HG03520 (cell line): ENCODE measurements around the gene ACOXL.
A peak's percentile ranks its signal among the peaks of the same experiment; 100 is the strongest.
"Not testable (repeated sequence)": the region's sequence is repeated elsewhere in the genome, so short reads cannot be mapped to it uniquely, and the experiment has no call there.

Experiments
- ATAC-seq: cut with Tn5 transposase; IDR thresholded peaks from one replicate; pipeline ENCODE4 v1.9.1; 2021; ENCODE audit warnings: mild to moderate bottlenecking, moderate library complexity; ENCODE audit not compliant: unreplicated experiment

The ACOXL gene

DNA sequence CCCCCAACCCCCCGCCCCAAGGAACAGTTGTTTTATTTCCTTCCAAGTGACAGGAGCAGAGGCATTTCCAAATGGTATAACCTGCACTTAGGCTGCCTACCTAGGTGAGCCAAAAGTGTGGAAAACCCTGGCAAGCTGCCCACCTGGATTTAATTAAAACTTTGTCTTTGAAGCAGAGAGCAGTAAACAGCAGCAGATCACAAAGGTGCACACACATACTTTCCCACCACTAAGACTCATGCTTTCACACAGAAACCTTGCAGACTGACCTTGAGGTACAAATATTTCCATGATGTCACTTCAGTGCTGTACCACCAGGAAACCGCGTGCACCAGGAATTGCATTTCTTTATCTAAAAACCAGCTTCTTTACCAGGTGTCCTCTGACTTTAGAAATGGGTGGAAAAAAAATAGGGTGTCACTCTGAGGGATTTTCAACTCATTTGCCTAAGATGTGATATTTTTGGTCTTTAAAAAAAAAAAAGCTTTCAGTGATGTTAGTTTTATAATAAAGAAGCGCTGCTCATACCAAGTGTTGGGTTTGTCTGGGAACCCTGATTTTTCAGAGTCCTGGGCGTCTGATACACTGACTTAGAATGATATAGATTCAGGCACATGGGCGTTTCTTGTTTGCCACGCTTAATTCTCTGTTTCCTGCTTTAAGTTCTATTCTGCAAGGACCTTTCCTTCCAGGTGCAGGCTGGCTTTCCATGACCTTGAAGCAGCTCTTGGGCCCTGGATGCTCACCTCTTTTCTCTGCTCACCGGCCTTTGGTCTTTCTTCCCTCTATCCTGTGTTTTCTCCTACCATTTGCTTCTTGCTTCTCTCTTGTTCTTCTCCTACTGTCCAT, 317.6 kb downstream of the ACOXL start:
- peak; percentile 47 for ATAC-seq

DNA sequence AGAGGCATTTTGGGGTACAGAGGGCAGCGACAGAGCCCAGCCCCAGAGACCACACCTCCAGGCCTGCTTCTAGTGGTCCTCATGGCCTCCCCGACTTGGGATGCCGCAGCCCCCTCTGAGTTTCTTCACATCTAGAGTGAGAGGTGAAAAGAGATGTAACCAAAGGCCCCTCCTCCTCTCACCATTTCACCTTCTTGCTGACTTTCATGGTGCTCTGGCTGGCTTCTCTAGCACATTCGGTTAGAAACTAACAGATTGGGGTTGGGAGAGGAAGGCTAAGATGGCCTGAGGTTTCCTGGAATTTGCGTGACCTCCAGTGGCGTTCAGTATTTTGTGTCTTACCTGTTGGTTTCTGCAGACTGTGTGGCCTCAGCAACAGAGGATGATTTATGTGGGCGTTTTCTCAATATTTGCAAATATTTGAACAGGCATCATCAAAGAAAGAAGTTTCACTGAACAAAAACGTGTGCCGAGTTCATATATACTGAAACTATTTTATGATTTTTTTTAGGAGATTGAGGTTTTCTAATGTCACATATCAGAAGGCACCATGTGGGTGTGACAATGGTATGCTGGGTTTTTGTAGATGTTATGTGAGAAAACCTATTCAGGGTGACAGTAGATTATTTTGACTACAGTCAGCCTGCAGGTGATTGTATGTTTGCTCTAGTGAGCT, 318.5 kb downstream of the ACOXL start:
- ATAC-seq, result no peak

DNA sequence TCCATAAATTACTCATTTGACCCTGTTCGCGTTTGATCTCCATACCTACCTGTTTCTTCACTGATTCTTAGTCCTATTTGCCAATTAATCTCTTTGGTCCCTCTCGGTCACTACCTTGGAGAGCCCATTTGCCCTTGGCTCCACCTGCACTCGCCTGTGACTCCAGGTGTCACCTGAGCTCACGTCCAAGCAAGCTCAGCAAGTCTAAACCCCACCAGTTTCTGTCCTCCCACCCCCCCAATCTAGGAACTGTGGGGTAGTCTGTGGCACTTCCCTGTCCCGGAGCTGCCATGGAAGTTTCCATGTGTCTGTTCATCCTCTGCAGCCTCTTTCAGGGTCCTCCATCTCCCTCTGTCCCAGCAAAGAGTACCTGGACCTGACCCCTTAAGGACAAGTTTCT, 320.2 kb downstream of the ACOXL start:
- no peak for ATAC-seq

DNA sequence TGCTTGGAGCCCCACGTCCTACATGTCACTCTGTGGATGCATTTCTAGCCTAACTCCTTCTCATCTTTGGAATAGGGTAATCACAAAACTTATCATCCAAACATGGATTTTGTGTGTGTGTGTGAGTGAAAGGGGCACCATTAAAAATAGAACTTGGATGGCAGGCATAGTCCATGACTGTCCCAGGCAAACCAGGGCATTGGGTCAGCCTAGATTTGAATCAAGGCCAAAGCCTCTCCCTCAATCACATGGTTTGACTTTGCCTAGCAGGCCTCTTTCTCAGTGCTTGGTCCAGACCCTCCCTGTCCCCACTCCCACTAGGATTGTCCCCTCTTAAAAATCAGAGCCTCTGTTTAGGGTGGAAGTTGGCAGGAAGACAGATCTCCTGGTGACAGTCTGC, 320.9 kb downstream of the ACOXL start:
- no peak for ATAC-seq

DNA sequence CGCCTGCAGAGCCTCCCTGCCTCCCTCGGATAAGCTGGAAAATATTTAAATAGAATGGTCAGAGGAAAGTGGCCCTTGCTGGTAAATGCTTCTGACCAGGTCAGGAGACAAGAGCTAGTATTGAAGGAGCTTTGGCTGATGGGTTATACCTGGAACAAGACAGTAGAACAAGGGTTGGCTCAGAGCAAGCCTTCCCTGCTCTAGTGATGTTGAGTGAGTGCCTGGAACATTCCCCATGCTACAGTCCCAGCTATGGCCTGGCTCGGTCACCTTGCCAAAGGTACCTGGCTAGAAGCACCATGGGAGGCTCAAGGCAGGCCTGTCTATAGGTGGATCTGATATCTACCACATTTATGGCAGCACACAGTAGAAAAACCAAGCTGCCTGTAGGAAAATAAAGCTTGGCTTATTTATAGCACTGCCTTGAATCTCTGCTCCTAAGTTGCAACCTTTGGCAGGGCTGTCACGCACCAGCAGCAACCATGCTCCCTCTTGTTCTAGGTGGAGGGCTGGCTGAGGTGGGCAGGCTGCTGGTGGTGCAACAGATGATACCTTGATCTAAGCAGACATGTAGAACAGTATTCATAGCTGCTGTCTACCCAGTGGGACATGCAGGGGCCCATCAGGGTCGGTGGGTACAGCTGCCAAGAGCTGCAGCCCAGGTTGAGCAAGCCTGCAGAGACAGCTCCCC, 321.6 kb downstream of the ACOXL start:
- no peak for ATAC-seq

DNA sequence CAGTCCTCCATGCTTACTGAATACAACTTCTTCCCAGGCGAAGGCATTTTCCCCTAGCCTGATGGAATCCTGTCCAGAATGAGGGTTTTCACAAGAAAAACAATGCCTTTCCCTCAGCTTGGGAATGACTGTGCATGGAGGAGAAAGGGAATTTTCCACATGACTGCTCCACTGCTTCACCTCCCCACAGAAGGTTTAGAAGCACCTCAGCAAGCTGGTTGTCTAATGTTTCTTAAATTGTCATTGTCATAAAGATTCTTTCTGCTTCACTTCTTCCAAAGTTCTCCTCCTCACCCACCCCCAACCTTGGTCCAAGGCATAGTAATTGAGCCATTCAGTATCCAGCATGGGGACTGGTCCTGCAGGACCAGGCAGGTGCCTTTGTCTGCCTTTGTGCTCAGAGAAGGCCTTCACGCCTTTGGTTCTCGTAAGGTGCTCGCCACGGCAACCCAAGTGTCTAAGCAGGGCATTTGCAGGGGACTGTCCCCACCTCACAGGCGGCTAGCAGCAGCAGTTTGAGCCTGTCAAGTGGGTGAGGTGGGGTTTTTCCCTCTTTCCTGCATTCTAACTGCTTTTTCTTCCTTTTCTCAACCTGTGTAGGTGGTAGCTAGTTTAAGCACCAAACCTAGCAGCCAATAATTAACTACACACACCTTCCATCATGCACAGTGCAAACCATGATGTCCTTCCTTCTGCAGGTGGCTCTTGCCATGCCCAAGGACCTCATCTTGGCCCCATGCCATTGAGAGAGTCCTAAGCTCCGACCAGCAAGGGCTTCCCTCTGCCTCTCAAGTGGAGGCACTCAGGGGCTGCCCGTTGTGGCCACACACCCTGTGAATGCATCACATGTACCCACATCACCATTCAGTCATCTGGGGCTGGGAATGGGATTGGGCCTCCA, 322.7 kb downstream of the ACOXL start:
- ATAC-seq, result peak; percentile 53

DNA sequence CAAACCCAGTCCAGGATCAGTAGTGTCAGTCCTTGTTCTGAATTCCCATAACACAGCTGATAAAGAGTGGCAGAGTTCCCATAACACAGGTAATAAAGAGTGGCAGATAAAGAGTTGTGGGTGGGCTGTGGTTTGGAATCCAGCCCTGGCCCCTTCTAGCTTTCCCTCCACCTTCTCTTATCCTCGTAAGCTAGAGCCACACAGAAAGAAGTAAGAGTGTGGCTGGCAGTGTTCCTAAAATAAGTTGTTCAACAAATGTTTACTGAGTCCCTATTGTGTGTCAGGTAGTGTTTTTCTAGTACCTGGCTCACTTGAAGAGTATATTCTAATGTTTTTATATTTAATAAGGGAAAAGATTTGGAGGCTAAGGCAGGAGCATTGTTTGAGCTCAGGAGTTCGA, 323.4 kb downstream of the ACOXL start:
- no peak for ATAC-seq

DNA sequence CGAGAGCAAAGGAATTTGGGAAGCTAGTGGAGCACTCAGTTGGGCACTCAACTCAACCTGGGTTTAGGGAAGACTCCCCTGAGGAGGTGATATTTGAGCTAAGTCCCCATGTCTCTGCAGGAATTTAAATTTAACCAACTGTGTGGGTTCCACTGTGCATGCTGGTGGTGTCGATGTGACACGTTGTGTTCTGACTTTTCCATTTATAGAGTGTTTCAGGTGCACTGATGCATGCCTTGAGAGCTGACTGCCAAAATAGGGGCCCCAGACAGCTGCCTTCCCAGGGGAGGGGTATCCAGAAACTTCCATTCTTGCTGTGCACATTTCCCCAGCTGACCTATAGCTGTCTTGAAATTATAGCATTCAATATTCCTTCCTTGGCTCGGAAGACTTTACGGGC, 324.7 kb downstream of the ACOXL start:
- ATAC-seq, result no peak

DNA sequence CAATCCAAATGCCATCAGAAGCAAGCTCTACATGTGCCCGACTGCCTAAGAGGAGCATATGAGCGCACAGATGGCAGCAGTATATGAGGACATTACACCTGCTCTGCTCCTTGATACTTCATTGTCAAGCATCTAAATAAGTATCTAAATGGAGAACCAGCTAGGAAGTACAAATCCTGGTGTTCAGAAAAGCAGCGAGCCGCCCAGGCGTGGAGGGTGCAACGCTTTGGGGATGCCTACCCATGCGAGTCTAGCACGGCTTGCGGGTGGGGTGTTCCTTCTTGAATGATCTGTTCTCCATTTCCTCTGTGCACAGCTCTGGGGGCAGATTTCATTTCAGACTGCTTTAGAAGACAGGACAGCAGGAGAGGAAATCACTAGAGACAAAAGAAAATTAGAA, 325.3 kb downstream of the ACOXL start:
- ATAC-seq, result no peak

DNA sequence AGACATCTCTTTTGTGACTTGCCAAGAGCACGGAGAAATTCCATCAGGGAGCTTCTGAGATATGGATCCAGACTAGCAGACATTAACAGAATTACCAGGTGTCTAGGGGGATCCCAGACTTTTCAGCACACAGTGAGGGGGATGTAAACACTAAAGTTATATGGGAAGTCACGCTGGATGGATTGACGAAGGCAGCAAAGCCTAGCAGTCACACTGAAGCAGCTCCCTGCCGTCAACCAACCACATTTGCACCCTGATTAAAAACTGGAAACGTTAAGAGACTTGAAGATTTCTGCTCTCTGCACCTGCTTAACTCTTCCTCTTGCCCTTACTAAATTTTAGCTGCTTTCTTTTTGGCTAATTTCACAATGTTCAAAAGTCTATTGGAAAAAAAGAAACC, 325.9 kb downstream of the ACOXL start:
- no peak for ATAC-seq

DNA sequence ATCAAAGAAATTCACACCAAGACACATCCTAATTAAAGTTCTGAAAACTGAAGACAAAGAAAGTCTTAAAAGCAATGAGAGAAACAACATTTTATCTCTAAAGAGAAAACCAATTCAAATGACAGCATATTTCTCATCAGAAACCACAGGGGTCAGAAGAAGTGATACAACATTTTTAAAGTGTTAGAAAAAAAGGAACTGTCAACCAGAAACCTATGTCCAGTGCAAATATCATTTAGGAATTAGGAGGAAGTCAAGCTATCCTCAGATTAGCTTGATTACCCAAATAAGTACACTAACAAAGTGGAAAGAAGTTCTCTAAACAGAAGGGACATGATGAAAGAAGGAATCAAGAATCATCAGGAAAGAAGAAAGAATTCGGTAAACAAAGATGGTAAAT, 328.8 kb downstream of the ACOXL start:
- no peak for ATAC-seq

DNA sequence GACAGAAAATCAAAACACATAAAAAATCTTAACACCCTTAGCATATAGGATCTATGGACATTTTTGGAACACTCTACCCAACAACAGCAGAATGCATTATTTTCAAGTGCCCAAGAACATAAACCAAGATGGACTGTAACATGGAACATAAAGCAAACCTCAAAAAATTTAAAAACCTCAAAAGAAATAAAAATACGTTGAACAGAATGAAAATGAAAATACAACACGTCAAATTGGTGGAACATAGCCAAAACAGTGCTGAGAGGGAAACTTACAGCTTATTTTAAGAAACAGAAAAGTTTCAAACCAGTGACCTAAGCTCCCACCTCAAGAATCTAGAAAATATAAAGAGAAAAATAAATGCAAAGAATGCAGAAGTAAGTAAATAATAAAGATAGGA, 330.0 kb downstream of the ACOXL start:
- no peak for ATAC-seq

DNA sequence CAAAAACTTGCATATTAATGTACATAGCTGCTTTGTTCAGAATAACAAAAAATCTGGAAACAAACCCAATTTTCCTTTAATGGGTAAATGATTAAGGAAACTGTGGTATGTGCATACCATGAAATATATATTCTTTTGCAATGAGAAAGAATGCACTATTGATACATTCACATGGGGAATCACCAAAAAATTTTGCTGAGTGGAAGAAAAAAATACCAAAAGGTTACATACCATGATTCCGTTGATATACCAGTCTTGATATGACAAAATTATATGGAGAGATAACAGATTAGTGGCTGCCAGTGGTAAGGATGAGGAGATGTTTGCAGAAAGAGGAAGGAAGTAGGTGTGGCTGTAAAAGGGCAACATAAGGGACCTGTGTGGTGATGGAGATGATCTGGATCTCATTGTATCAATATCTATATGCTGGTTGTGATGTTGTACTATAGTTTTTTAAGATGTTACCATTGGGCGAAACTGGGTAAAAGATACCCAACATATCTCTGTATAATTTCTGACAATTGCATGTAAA, 333.8 kb downstream of the ACOXL start:
- no peak for ATAC-seq

DNA sequence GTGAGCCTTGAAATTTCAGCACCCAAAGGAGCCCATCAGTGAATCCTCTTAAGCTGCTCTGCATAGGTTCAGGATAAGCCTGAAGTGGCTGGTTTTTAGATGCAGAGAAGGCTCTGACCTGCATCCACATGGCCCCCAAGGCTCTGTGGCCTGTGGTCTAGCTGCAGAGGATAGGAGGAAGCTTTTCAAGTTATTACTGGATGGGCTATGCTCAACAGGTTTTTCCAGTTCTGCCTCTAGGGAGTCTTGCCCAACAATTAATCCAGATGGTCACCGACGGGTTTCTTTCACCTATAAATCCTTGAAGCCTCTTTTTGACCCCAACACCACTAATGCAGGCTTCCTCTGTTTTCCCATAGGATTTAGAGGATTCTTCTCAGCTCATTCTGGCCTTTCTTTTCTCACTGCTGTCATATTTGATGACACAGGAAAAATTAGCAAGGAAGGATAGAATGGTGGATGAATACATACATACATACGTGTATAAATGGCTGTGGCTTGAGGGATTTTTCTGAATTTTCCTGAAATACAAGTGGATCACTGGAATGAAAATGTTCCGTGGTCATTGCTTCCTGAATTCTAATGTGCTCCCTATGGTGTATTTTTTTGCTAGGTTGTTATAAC, 336.2 kb downstream of the ACOXL start:
- no peak for ATAC-seq

DNA sequence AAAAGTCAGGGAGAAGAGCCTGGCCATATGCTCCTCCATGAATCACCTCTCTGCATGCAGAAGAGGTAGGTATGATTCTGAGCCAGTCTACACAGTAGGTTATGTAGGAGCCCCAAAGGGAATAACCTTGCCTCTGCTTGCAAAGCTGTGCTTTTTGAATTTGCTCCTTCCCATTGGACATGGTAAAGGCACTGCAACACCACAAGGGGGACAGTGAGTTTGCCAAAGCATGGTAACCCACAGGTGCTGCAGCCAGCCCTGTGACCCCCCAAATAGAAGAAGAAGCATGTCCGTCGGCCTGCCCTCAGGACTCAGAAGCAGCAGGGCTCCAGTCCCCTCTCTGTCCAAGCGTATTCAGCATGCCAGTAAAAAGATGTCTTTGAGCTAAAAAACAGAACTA, 337.3 kb downstream of the ACOXL start:
- ATAC-seq, result no peak

DNA sequence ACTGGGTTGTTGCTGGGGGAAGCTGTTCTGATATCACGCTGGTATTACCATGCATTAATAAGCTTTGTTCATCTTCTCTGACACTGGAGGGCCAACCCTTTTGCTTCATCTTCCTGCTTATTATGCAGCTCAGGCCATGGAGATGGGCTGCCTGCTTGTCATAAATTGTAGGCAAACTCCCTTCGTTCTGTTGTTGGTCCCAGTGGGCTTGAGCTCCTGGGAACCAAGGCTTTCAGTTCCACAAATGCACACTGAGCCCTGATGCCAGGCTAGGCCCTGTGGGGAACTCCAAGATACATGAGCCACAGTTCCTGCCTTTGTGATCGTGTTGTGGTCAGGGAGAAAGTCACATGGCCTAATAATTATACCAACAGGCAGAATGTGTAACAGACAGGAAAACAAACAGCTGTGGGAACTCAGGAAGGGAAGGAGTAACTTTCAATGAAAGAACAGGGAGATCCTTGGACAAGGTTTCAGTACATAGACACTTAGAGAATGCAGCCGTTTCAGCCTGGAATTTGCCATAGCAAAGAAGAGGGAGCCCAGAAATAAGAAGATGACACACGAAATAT, 339.3 kb downstream of the ACOXL start:
- ATAC-seq, result no peak

DNA sequence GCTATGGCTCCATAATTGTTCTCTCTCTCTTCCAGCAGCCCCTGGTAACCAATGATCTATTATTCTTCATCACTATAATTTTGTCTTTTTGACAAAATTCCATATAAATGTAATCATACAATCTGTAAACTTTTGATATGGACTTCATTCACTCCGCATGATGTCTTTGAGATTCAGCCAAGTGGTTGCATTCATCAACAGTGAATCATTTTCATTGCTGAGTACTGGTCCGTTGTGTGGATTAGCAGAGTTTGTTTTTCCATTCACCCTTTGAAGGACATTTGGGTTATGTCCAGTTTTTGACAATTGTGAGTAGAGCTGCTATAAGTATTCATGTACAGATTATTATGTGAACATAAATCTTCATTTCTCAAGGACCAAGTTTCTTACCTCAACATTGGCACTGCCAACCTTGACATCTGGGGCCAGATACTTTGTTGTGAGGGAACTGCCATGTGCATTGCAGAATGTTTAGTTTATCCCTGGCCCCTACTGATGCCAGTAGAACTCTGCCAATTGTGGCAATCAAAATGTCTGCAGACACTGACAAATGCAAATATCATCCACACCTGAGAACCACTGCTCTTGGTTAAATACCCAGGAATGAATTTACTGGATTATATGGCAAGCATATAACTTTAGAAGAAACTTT, 340.0 kb downstream of the ACOXL start:
- no peak for ATAC-seq

DNA sequence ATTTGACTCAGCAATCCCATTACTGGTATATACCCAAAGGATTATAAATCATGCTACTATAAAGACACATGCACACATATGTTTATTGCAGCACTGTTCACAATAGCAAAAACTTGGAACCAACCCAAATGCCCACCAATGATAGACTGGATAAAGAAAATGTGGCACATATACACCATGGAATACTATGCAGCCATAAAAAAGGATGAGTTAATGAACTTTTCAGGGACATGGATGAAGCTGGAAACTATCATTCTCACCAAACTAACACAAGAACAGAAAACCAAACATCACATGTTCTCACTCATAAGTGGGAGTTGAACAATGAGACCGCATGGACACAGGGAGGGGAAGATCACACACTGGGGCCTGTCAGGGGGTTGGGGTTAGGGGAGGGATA, 350.3 kb downstream of the ACOXL start:
- not testable (repeated sequence) for ATAC-seq

DNA sequence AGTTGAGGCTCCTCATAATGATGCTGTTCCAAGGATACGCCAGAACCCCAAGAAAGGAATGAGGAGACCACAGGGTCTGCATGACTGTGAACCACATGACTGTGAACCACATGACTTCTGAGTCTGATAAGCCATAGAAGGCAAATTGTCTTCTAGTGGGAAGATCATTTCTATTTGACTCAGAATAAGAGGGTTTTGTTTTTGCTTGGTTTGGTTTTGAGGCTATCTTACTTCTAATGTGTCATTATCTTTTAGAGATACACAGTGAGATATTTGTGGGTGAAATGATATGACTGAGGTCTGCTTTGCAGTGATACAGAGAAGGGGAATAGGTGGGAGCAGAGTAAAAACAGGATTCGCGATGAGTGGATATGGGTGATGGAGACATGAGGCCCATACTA, 359.4 kb downstream of the ACOXL start:
- no peak for ATAC-seq
